ACC112 (cell line): Measurements from ENCODE around the gene AKTIP.
A peak's percentile ranks its signal among the peaks of the same experiment; 100 is the strongest.
"Not testable (repeated sequence)": the region's sequence is repeated elsewhere in the genome, so short reads cannot be mapped to it uniquely, and the experiment has no call there.

ENCODE experiments used
- H2AFZ ChIP-seq: fragments of 200-600 bp; sonication (generic); one replicate; pipeline ENCODE4 v1.6.0; 2017; ENCODE audit warnings: antibody characterized with exemption, low read length; ENCODE audit not compliant: unreplicated experiment
- H3K27ac ChIP-seq: fragments of 200-600 bp; sonication (generic); 2 replicates; pipeline ENCODE4 v1.5.1; 2014; ENCODE audit warnings: low read depth, mild to moderate bottlenecking, antibody characterized with exemption, low read length, moderate library complexity
- H3K27me3 ChIP-seq: fragments of 200-600 bp; sonication (generic); 2 replicates; pipeline ENCODE4 v1.6.1; 2014; ENCODE audit warnings: mild to moderate bottlenecking, antibody characterized with exemption, low read length, moderate library complexity, mixed read lengths; ENCODE audit not compliant: insufficient read depth
- H3K36me3 ChIP-seq: fragments of 200-600 bp; sonication (generic); 2 replicates; pipeline ENCODE4 v1.6.1; 2016; ENCODE audit warnings: mild to moderate bottlenecking, antibody characterized with exemption, low read length, moderate library complexity, mixed read lengths; ENCODE audit not compliant: insufficient read depth
- H3K4me1 ChIP-seq: fragments of 200-600 bp; sonication (generic); one replicate; pipeline ENCODE4 v1.6.1; 2016; ENCODE audit warnings: low read length, mixed read lengths; ENCODE audit not compliant: insufficient read depth, unreplicated experiment, control insufficient read depth
- H3K4me3 ChIP-seq: fragments of 200-600 bp; sonication (generic); 2 replicates; pipeline ENCODE4 v1.5.1; 2014; ENCODE audit warnings: mild to moderate bottlenecking, low read depth, low read length
- H3K79me2 ChIP-seq: fragments of 200-600 bp; sonication (generic); one replicate; pipeline ENCODE4 v1.6.0; 2016; ENCODE audit warnings: low read length; ENCODE audit not compliant: control insufficient read depth, unreplicated experiment, insufficient read depth

Gene AKTIP

GRCh38 chr16:53515259-53515658 is 12.2 kb upstream of the AKTIP start:
- peak overlapping the region; percentile 41 for H3K27ac ChIP-seq
- peaks cover 12% of the 10 kb centered on the region for H3K4me1 ChIP-seq
- no peaks in the 10 kb centered on the region for H3K36me3 ChIP-seq
- H3K27me3 ChIP-seq, result no peaks in the 10 kb centered on the region
- H2AFZ ChIP-seq, result no peak overlapping the region
- no peaks in the 10 kb centered on the region for H3K79me2 ChIP-seq
- no peak overlapping the region for H3K4me3 ChIP-seq

- not testable (repeated sequence) for H3K27me3 ChIP-seq, H3K4me3 ChIP-seq, H3K27ac ChIP-seq, H3K79me2 ChIP-seq, H3K4me1 ChIP-seq, H2AFZ ChIP-seq, H3K36me3 ChIP-seq
Observed at GRCh38 chr16:53512795-53513194, 9.8 kb upstream of the AKTIP start.

GRCh38 chr16:53511403-53512280 is 8.6 kb upstream of the AKTIP start:
- H3K27ac ChIP-seq, result no peak overlapping the region
- H2AFZ ChIP-seq, result no peak overlapping the region
- H3K4me1 ChIP-seq, result peaks cover 4% of the 10 kb centered on the region
- no peaks in the 10 kb centered on the region for H3K36me3 ChIP-seq
- H3K27me3 ChIP-seq, result no peaks in the 10 kb centered on the region
- H3K4me3 ChIP-seq, result no peak overlapping the region
- no peaks in the 10 kb centered on the region for H3K79me2 ChIP-seq

GRCh38 chr16:53511084-53511402 is 8.0 kb upstream of the AKTIP start:
- no peak overlapping the region for H3K27ac ChIP-seq
- no peak overlapping the region for H3K4me3 ChIP-seq
- H3K79me2 ChIP-seq, result no peaks in the 10 kb centered on the region
- H3K27me3 ChIP-seq, result no peaks in the 10 kb centered on the region
- H3K4me1 ChIP-seq, result peaks cover 4% of the 10 kb centered on the region
- H2AFZ ChIP-seq, result no peak overlapping the region
- no peaks in the 10 kb centered on the region for H3K36me3 ChIP-seq

- Histone ChIP-seq H3K4me1 (peaks cover 4% of the 10 kb centered on the region), H3K4me3 (no peak overlapping the region), H3K27me3 (no peaks in the 10 kb centered on the region), H3K27ac (no peak overlapping the region), H2AFZ (no peak overlapping the region), H3K79me2 (no peaks in the 10 kb centered on the region), H3K36me3 (no peaks in the 10 kb centered on the region)
Observed at GRCh38 chr16:53510704-53511070, 7.7 kb upstream of the AKTIP start.

- peak overlapping the region; percentile 84 for H2AFZ ChIP-seq
Observed at GRCh38 chr16:53509906-53510703, 7.1 kb upstream of the AKTIP start.

GRCh38 chr16:53507464-53508179 is 4.6 kb upstream of the AKTIP start:
- H3K27me3 ChIP-seq, result no peaks in the 10 kb centered on the region
- H2AFZ ChIP-seq, result no peak overlapping the region
- H3K4me1 ChIP-seq, result peaks cover 18% of the 10 kb centered on the region
- H3K4me3 ChIP-seq, result no peak overlapping the region
- no peaks in the 10 kb centered on the region for H3K36me3 ChIP-seq
- no peaks in the 10 kb centered on the region for H3K79me2 ChIP-seq
- no peak overlapping the region for H3K27ac ChIP-seq

More at GRCh38 chr16:53509906-53510703, 7.1 kb upstream of the AKTIP start:
- no peaks in the 10 kb centered on the region for H3K27me3 ChIP-seq
- no peak overlapping the region for H3K27ac ChIP-seq
- H3K36me3 ChIP-seq, result no peaks in the 10 kb centered on the region
- peaks cover 7% of the 10 kb centered on the region for H3K4me1 ChIP-seq
- no peaks in the 10 kb centered on the region for H3K79me2 ChIP-seq
- H3K4me3 ChIP-seq, result no peak overlapping the region

- H3K36me3 ChIP-seq, result no peaks in the 10 kb centered on the region
- H3K79me2 ChIP-seq, result peaks cover 4% of the 10 kb centered on the region
- no peaks in the 10 kb centered on the region for H3K27me3 ChIP-seq
Observed at GRCh38 chr16:53506254-53506653, 3.2 kb upstream of the AKTIP start.

GRCh38 chr16:53504665-53505064 is 1.7 kb upstream of the AKTIP start:
- Histone ChIP-seq H3K4me1 (peaks cover 27% of the 10 kb centered on the region), H2AFZ (peak overlapping the region; percentile 78), H3K27me3 (no peaks in the 10 kb centered on the region), H3K36me3 (no peaks in the 10 kb centered on the region), H3K79me2 (peaks cover 4% of the 10 kb centered on the region), H3K27ac (peak overlapping the region; percentile 85), H3K4me3 (peak overlapping the region; percentile 87)

More at GRCh38 chr16:53506254-53506653, 3.2 kb upstream of the AKTIP start:
- H3K27ac ChIP-seq, result no peak overlapping the region
- peaks cover 28% of the 10 kb centered on the region for H3K4me1 ChIP-seq
- H3K4me3 ChIP-seq, result no peak overlapping the region
- H2AFZ ChIP-seq, result no peak overlapping the region

GRCh38 chr16:53503991-53504663 is 1.1 kb upstream of the AKTIP start:
- Histone ChIP-seq H3K27ac (peak overlapping the region; percentile 85), H2AFZ (peak overlapping the region; percentile 78), H3K4me3 (peak overlapping the region; percentile 87), H3K27me3 (no peaks in the 10 kb centered on the region), H3K4me1 (peaks cover 27% of the 10 kb centered on the region), H3K36me3 (no peaks in the 10 kb centered on the region), H3K79me2 (peaks cover 4% of the 10 kb centered on the region)
